Endothelial cell of umbilical vein (primary cell): ENCODE results near the gene CMTM7.

Experiments
- CTCF ChIP-seq, 2 donors: IDR thresholded peaks; 1 replicate in 1 of 2; 2 replicates in 1 of 2; pipeline ENCODE4 v1.5.1; 2011; ENCODE audit warnings: low read length in 2 of 2, mild to moderate bottlenecking in 2 of 2, moderate library complexity in 2 of 2, control low read depth in 1 of 2, inconsistent platforms in 1 of 2, low read depth in 1 of 2; ENCODE audit not compliant: insufficient read depth in 1 of 2; ENCODE audit errors: extremely low read depth in 1 of 2
- JUN ChIP-seq: IDR thresholded peaks from 2 replicates; pipeline ENCODE4 v1.6.1; 2011; ENCODE audit warnings: borderline replicate concordance, low read depth; ENCODE audit not compliant: insufficient read length, insufficient read depth

- TF ChIP-seq CTCF (IDR thresholded peaks at IDR 0.05; ENCODE audit: extremely low read depth in 1 of 2, insufficient read depth in 1 of 2, low read depth in 1 of 2, low read length in 2 of 2) (no peak), JUN (no peak)
These were observed 19.5 kb upstream of the CMTM7 start for GRCh38 chr3:32372213-32372490.
